GM23338 (cell line): ENCODE results near the gene TLR3. TPM values are rescaled to one million over a fixed set of nuclear protein-coding genes. Genes with fewer than 3 reads are reported as not detected.

Experiments
- ATAC-seq: fragments of 200-7000 bp; cut with Tn5 transposase; 3 replicates; pipeline ENCODE4 v1.9.1; 2020
- DNase-seq: peaks from one replicate; pipeline ENCODE4 v3.0.0-alpha.2; 2015; ENCODE audit warnings: low spot score
- H2AFZ ChIP-seq: fragments of 200-600 bp; sonication (generic); 2 replicates; pipeline ENCODE4 v1.8.0; 2016; ENCODE audit warnings: antibody characterized with exemption, mild to moderate bottlenecking, moderate library complexity
- H3F3A ChIP-seq: fragments of 200-600 bp; sonication (generic); replicated peaks from 2 replicates; pipeline ENCODE4 v1.8.0; 2017; ENCODE audit warnings: antibody characterized with exemption, mixed run types, low read depth
- H3K27ac ChIP-seq: fragments of 200-600 bp; sonication (generic); 2 replicates; pipeline ENCODE4 v1.6.1; 2016; ENCODE audit warnings: low read depth
- H3K27me3 ChIP-seq: fragments of 200-600 bp; sonication (generic); 2 replicates; pipeline ENCODE4 v1.8.0; 2016; ENCODE audit warnings: mild to moderate bottlenecking, mixed run types, moderate library complexity; ENCODE audit not compliant: insufficient read depth
- H3K36me3 ChIP-seq: fragments of 200-600 bp; sonication (generic); 2 replicates; pipeline ENCODE4 v1.8.0; 2016; ENCODE audit warnings: mild to moderate bottlenecking; ENCODE audit not compliant: insufficient read depth
- H3K4me1 ChIP-seq: fragments of 200-600 bp; sonication (generic); 2 replicates; pipeline ENCODE4 v1.8.0; 2016; ENCODE audit warnings: mild to moderate bottlenecking, moderate library complexity; ENCODE audit not compliant: insufficient read depth
- H3K4me2 ChIP-seq: fragments of 200-600 bp; sonication (generic); 2 replicates; pipeline ENCODE4 v1.7.1; 2017; ENCODE audit warnings: mixed run types
- H3K4me3 ChIP-seq: fragments of 200-600 bp; sonication (generic); 2 replicates; pipeline ENCODE4 v1.6.1; 2016; ENCODE audit warnings: mixed run types
- H3K79me2 ChIP-seq: fragments of 200-600 bp; sonication (generic); replicated peaks from 2 replicates; pipeline ENCODE4 v1.8.0; 2017; ENCODE audit warnings: mild to moderate bottlenecking; ENCODE audit not compliant: insufficient read depth
- H3K9me2 ChIP-seq: fragments of 200-600 bp; sonication (generic); 2 replicates; pipeline ENCODE4 v1.8.0; 2017; ENCODE audit not compliant: insufficient read depth
- H4K20me1 ChIP-seq: fragments of 200-600 bp; sonication (generic); replicated peaks from 2 replicates; pipeline ENCODE4 v1.8.0; 2017; ENCODE audit warnings: mild to moderate bottlenecking; ENCODE audit not compliant: insufficient read depth
- H3K27ac Mint-ChIP-seq: 2 replicates; pipeline ENCODE4 v1.8.0; 2020; ENCODE audit warnings: inconsistent platforms, mild to moderate bottlenecking, moderate library complexity, mixed read lengths
- H3K27me3 Mint-ChIP-seq: 3 replicates; pipeline ENCODE4 v1.8.0; 2022; ENCODE audit warnings: low read depth, mild to moderate bottlenecking, moderate library complexity, mixed read lengths, inconsistent platforms; ENCODE audit not compliant: insufficient read depth, poor library complexity
- H3K36me3 Mint-ChIP-seq: 3 replicates; pipeline ENCODE4 v1.8.0; 2021; ENCODE audit warnings: low read depth, mild to moderate bottlenecking, inconsistent platforms, moderate library complexity, mixed read lengths
- H3K4me1 Mint-ChIP-seq: 3 replicates; pipeline ENCODE4 v1.8.0; 2020; ENCODE audit warnings: mild to moderate bottlenecking, inconsistent platforms, mixed read lengths
- H3K4me3 Mint-ChIP-seq: 3 replicates; pipeline ENCODE4 v1.8.0; 2021; ENCODE audit warnings: moderate library complexity, mild to moderate bottlenecking, inconsistent platforms, mixed read lengths
- H3K9me3 Mint-ChIP-seq: 3 replicates; pipeline ENCODE4 v1.8.0; 2020; ENCODE audit warnings: moderate library complexity, mild to moderate bottlenecking, inconsistent platforms, mixed read lengths
- CTCF ChIP-seq, 2 experiments: fragments of 200-600 bp in 1 of 2; sonication (generic) in 1 of 2; conservative IDR thresholded peaks; 2 replicates each; pipeline versions ENCODE4 v1.5.1 to v1.6.1; 2016 to 2017; ENCODE audit warnings: antibody characterized with exemption in 2 of 2, low read depth in 2 of 2, mild to moderate bottlenecking in 2 of 2, moderate library complexity in 1 of 2
- NANOG ChIP-seq: IDR thresholded peaks from 2 replicates; pipeline ENCODE4 v1.6.1; 2016; ENCODE audit warnings: antibody characterized with exemption, borderline replicate concordance
- POLR2AphosphoS5 ChIP-seq: IDR thresholded peaks from 2 replicates; pipeline ENCODE4 v1.6.1; 2016; ENCODE audit warnings: antibody characterized with exemption, low read depth
- ZNF462 ChIP-seq: fragments of 250-450 bp; sonication (Bioruptor Pico); IDR thresholded peaks from 2 replicates; pipeline ENCODE4 v1.5.0; 2020; ENCODE audit warnings: mild to moderate bottlenecking, moderate library complexity
- polyA plus RNA-seq: library from polyadenylated mRNA; unstranded; fragments of >200 nt; fragmentation: Nextera tagmentation; extraction: Ambion mirVana; gene quantifications from 2 replicates; pipeline ENCODE4 v1.2.1, GENCODE V29; 2016
- total RNA-seq: library from RNA; depleted of rRNA; stranded (reverse); fragments of >200 nt; shearing (Covaris generic); gene quantifications from 2 replicates; pipeline ENCODE4 v1.2.3, GENCODE V29; 2014

Gene TLR3
- total and polyA plus RNA-seq, 2 experiments from 2014 or later, result 0.32 to 0.38 TPM

- H4K20me1 ChIP-seq, result no peaks in the 10 kb centered on the region
- no peaks in the 10 kb centered on the region for H3K9me2 ChIP-seq
- TF ChIP-seq POLR2AphosphoS5 (no peak), ZNF462 (peak; percentile 45; the same call in 1 of the 2 replicates), CTCF (conservative IDR thresholded peaks at IDR 0.05; ENCODE audit: low read depth in 2 of 2) (peak; percentile 96), NANOG (no peak)
- Mint-ChIP-seq H3K27me3 (peaks cover 10% of the 10 kb centered on the region), H3K4me1 (peaks cover 19% of the 10 kb centered on the region), H3K36me3 (peaks cover 16% of the 10 kb centered on the region), H3K4me3 (no peak overlapping the region), H3K9me3 (peaks cover 21% of the 10 kb centered on the region), H3K27ac (no peak overlapping the region)
- H2AFZ ChIP-seq, result 0 out of 2 replicates have a peak overlapping the region, but pooled peaks have one; percentile 23
- no peak overlapping the region for H3K4me2 ChIP-seq
- H3K4me1 ChIP-seq, result peaks cover 4% of the 10 kb centered on the region; the same call in 1 of the 2 replicates
- H3K27ac ChIP-seq, result no peak overlapping the region
- H3K4me3 ChIP-seq, result no peak overlapping the region
- H3K79me2 ChIP-seq, result no peaks in the 10 kb centered on the region
- H3K36me3 ChIP-seq, result no peaks in the 10 kb centered on the region
- DNase-seq, result peak; percentile 90
- no peaks in the 10 kb centered on the region for H3K27me3 ChIP-seq
- H3F3A ChIP-seq, result no peaks in the 10 kb centered on the region
- peak; percentile 97 for ATAC-seq
These were observed 47.3 kb upstream of the TLR3 start for GRCh38 chr4:186021461-186022167.
